Measurements from ENCODE around the gene RCN2. TPM values are rescaled to one million over a fixed set of nuclear protein-coding genes. Genes with fewer than 3 reads are reported as not detected.

RCN2 gene
- total and polyA plus RNA-seq, 2 of the 13 experiments (the other 11 are each of a cell fraction or from before 2014, with no cell fraction given), result 84.4 to 89.0 TPM

GRCh38 chr15:76916369-76916768, 15.2 kb upstream of the RCN2 start:
- in situ Hi-C loops (cut with HindIII; ENCODE audit: extremely low pct_ligation_motif_present, low pct_unique_long_range_greater_than_20kb) (no loop called here), intact Hi-C loops (cut with micrococcal nuclease; ENCODE audit: unreplicated experiment) (no loop called here)
- 79% methylated on average over 8 of the region's 13 CpGs for WGBS (ENCODE audit: low lambda C conversion rate)
- no peak for TF ChIP-seq CREM (IDR thresholded peaks at IDR 0.05)
- TF ChIP-seq CREM (CRISPR knock-in tag; IDR thresholded peaks at IDR 0.05), result no peak
- no peak for TF ChIP-seq GPBP1L1 (CRISPR knock-in tag; IDR thresholded peaks at IDR 0.05)
- Histone ChIP-seq H3K36me3 (replicated peaks in 1 of 2; ENCODE audit: control insufficient read depth in 1 of 2, insufficient read depth in 2 of 2, low read length in 2 of 2) (no peaks in the 10 kb centered on the region), H3K27me3 (ENCODE audit: control insufficient read depth in 1 of 2, insufficient read depth in 2 of 2, low read length in 2 of 2) (peaks cover 0 to 9% of the 10 kb centered on the region in 2 experiments; a peak in 1 of 5 replicates), H3K27ac (ENCODE audit: extremely low read length, insufficient read depth, low read length) (no peak overlapping the region), H3K79me2 (ENCODE audit: insufficient read depth, low read length) (no peaks in the 10 kb centered on the region), H3K4me1 (ENCODE audit: insufficient read depth, low read length) (no peaks in the 10 kb centered on the region), H3K9ac (ENCODE audit: insufficient read depth, low read depth, low read length) (no peak overlapping the region), H3K9me3 (ENCODE audit: low read length) (no peaks in the 10 kb centered on the region), H4K20me1 (ENCODE audit: insufficient read depth, low read length) (no peaks in the 10 kb centered on the region), H3K4me3 (replicated peaks in 1 of 3; ENCODE audit: insufficient read depth in 1 of 3, low read depth in 2 of 3, low read length in 3 of 3) (no peak overlapping the region), H2AFZ (ENCODE audit: low read length) (no peak overlapping the region), H3K4me2 (ENCODE audit: low read depth, low read length) (no peak overlapping the region)
- FAIRE-seq, result no peak
- BruUV-seq (replicated peaks), result no TSS peak
- no peak for DNase-seq (ENCODE audit: low spot score)
- ChIA-PET CTCF (ENCODE audit: low intra/inter-chr PET ratio, low total read pairs) (no interaction called here), POLR2A (no interaction called here)
- ATAC-seq, result no peak

DNA sequence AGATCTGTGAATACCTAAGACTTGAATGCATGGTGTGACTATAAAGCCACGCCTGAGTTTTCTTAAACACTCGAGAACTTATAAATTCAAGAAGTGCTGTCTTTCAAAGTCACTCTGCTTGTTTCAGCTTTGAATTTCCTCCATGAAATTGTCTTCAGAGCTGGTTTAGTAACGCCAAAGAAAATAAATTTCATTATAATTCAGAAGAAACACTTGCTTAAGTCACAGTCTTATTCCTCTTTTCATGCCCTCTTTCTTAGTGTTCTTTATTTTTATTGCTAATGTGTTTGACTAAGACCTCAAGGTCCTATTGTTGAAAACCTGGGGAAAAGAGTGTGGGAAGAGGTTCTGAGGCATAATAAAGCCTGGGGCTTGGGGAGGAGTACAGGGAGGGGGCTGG, 3.3 kb upstream of the RCN2 start:
- no peaks in the 10 kb centered on the region for H3K36me3 ChIP-seq (replicated peaks in 1 of 2; ENCODE audit: control insufficient read depth in 1 of 2, insufficient read depth in 2 of 2, low read length in 2 of 2)
- H2AFZ ChIP-seq (ENCODE audit: low read length), result no peak overlapping the region
- no peak for DNase-seq (ENCODE audit: low spot score)
- in situ Hi-C loops (cut with HindIII; ENCODE audit: extremely low pct_ligation_motif_present, low pct_unique_long_range_greater_than_20kb), result no loop called here
- no peak overlapping the region for H3K4me3 ChIP-seq (replicated peaks in 1 of 3; ENCODE audit: insufficient read depth in 1 of 3, low read depth in 2 of 3, low read length in 3 of 3)
- no peaks in the 10 kb centered on the region for H4K20me1 ChIP-seq (ENCODE audit: insufficient read depth, low read length)
- H3K27ac ChIP-seq (ENCODE audit: extremely low read length, insufficient read depth, low read length), result no peak overlapping the region
- no peaks in the 10 kb centered on the region; a peak in 1 of 5 replicates for H3K27me3 ChIP-seq (ENCODE audit: control insufficient read depth in 1 of 2, insufficient read depth in 2 of 2, low read length in 2 of 2)
- CTCF ChIA-PET (ENCODE audit: low intra/inter-chr PET ratio, low total read pairs), result no interaction called here
- intact Hi-C loops (cut with micrococcal nuclease; ENCODE audit: unreplicated experiment), result no loop called here
- BruUV-seq (replicated peaks), result no TSS peak
- H3K4me1 ChIP-seq (ENCODE audit: insufficient read depth, low read length), result peaks cover 21% of the 10 kb centered on the region
- no peak overlapping the region for H3K9ac ChIP-seq (ENCODE audit: insufficient read depth, low read depth, low read length)
- ATAC-seq, result no peak
- 31% methylated on average over 3 of the region's 3 CpGs for WGBS (ENCODE audit: low lambda C conversion rate)
- no peak for FAIRE-seq
- H3K4me2 ChIP-seq (ENCODE audit: low read depth, low read length), result no peak overlapping the region
- H3K9me3 ChIP-seq (ENCODE audit: low read length), result no peaks in the 10 kb centered on the region
- peaks cover 13% of the 10 kb centered on the region for H3K79me2 ChIP-seq (ENCODE audit: insufficient read depth, low read length)
- POLR2A ChIA-PET, result no interaction called here
- TF ChIP-seq EED (CRISPR knock-in tag; IDR thresholded peaks at IDR 0.05) (no peak), ZNF724P (CRISPR knock-in tag; IDR thresholded peaks at IDR 0.05; ENCODE audit: borderline replicate concordance) (no peak), CENPX (CRISPR knock-in tag; IDR thresholded peaks at IDR 0.05) (no peak), BCLAF1 (IDR thresholded peaks at IDR 0.05) (no peak), NCOA2 (CRISPR knock-in tag; IDR thresholded peaks at IDR 0.05) (no peak), ZSCAN29 (CRISPR knock-in tag; conservative IDR thresholded peaks at IDR 0.05) (no peak), FUBP1 (CRISPR knock-in tag; IDR thresholded peaks at IDR 0.05; ENCODE audit: borderline replicate concordance) (no peak), TCF7L2 (IDR thresholded peaks at IDR 0.05; ENCODE audit: low read depth, low read length) (no peak)
- TF ChIP-seq, protein P1, sequence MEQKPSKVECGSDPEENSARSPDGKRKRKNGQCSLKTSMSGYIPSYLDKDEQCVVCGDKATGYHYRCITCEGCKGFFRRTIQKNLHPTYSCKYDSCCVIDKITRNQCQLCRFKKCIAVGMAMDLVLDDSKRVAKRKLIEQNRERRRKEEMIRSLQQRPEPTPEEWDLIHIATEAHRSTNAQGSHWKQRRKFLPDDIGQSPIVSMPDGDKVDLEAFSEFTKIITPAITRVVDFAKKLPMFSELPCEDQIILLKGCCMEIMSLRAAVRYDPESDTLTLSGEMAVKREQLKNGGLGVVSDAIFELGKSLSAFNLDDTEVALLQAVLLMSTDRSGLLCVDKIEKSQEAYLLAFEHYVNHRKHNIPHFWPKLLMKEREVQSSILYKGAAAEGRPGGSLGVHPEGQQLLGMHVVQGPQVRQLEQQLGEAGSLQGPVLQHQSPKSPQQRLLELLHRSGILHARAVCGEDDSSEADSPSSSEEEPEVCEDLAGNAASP (CRISPR knock-in tag; IDR thresholded peaks at IDR 0.05; ENCODE audit: borderline replicate concordance), result no peak
